Pancreas (tissue), 10 donors: ENCODE results near the gene GCGR. TPM values are rescaled to one million over a fixed set of nuclear protein-coding genes. Genes with fewer than 3 reads are reported as not detected.

ENCODE experiments used
- ATAC-seq, 4 donors: fragments of 200-7000 bp; cut with Tn5 transposase; one replicate each; pipeline versions ENCODE4 v1.8.0 to v1.9.1; 2020; ENCODE audit warnings: mild to moderate bottlenecking in 4 of 4, moderate library complexity in 4 of 4
- DNase-seq, 6 donors: peaks; one replicate each; pipeline ENCODE4 v3.0.0-alpha.2; 2020
- FAIRE-seq: peaks from 2 replicates; lab custom pipeline; 2012; peaks lifted over from hg19 to GRCh38; lab: Jason Lieb, UNC
- H3K27ac ChIP-seq, 4 donors: fragments of 200-600 bp; sonication (generic); 1 replicate in 3 of 4; 2 replicates in 1 of 4; pipeline versions ENCODE4 v1.5.0 to v1.8.0; 2020
- H3K27me3 ChIP-seq, 4 donors: fragments of 200-600 bp; one replicate each; pipeline ENCODE4 v1.8.0; 2021
- H3K36me3 ChIP-seq, 3 donors: fragments of 200-600 bp; sonication (generic) in 1 of 3; one replicate each; pipeline versions ENCODE4 v1.5.0 to v1.8.0; 2020 to 2021
- H3K4me1 ChIP-seq, 3 donors: fragments of 200-600 bp; one replicate each; pipeline ENCODE4 v1.8.0; 2021
- H3K4me3 ChIP-seq, 4 donors: fragments of 200-600 bp; sonication (generic) in 2 of 4; one replicate each; pipeline versions ENCODE4 v1.5.0 to v1.8.0; 2020 to 2021
- H3K9me3 ChIP-seq, 4 donors: fragments of 200-600 bp; one replicate each; pipeline ENCODE4 v1.8.0; 2021
- WGBS, 2 donors: extraction: QIAGEN DNeasy Blood & Tissue Kit; methylation state at CpG; one replicate each; pipeline ENCODE4 v1.1.7; 2013; 5-methylcytosine and 5-hydroxymethylcytosine counted together
- intact Hi-C, 3 donors: fragments of 100-400 bp; cut with DNase I; formaldehyde crosslinking; loops; one replicate each; pipeline versions ENCODE4 v1.11.1 to v1.14.2; 2022
- polyA plus RNA-seq, 2 donors: library from polyadenylated mRNA; stranded (reverse); fragments of 200-250 nt; gene quantifications; one replicate each; pipeline ENCODE4 v1.2.3, GENCODE V29; 2013
- total RNA-seq, 6 donors: library from RNA; stranded (reverse); fragmentation: NEBNext Ultra II Directional in 4 of 6; extraction: Animal tissue kit (Norgen Biotek cat#: 25700) in 4 of 6; gene quantifications; one replicate each; pipeline versions ENCODE4 v1.2.1 to v1.2.4, GENCODE V29; 2021 to 2023
- TF ChIP-seq, protein P1 (sequence below), 4 donors: fragments of 200-600 bp; sonication (generic) in 3 of 4; IDR thresholded peaks; one replicate each; pipeline versions ENCODE4 v1.5.0 to v1.8.0; 2021; ENCODE audit warnings: antibody characterized with exemption in 4 of 4
- donor health status: healthy with polysubstance abuse.
- donor health status: DM: no; HTN: no; CAD: no; lungs with moderate emphysema.
- donor health status: DM: no; HTN: no; CAD: no.
- donor health status: control.
- donor health status: control.
- donor health status: Bipolar disorder and iron deficiency.
- donor health status: DM: yes; HTN: yes; CAD: no.
- donor health status: DM: no; HTN: no; CAD: no.
- donor health status: DM: no; HTN: no; CAD: no.
- donor health status: DM: yes; HTN: yes; CAD: no.

The GCGR gene
- total and polyA plus RNA-seq, 8 donors = 0.28 to 22.7 (median 1.5) TPM; not detected in 1

DNA sequence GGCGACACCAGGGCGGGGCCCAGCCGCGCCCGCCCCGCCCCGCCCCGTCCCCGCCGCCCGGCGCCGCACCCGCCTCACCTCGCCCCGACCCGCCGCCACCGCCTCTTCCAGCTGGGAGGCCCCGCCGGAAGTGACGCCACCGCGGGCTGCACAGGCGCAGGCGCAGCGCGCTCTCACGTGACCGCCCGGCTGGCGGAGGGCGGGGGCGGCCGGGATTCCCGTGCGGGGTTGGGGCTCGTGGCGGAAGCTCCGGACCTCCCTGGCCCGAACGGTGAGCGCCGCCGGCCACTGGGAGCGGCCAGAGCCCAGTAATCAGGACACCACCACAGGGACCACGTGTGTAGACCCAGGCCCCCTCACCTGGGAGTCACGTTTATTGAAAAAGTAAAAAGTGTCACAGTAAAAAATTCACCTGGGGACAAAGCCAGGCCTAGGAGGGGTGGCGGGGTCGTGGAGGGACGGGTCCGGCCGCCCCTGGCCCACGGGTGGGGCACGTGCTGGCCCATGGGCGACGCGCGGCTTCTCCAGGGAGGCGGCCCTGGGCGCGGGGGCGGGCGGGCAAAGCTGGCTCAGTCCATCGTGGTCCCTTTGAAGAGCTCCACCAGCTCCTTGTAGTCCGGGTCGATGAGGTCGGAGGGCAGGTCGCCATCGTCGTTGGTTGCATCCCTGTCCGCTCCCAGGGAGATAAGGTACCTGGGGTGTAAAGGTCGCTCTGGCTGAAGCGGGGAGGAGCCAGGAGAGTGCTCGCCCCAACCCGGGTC, 29.4 kb downstream of the GCGR start, which contains the start of gene MCRIP1:
Gene MCRIP1 (minus strand): TSS at position 132 of the 761 bp plus-strand sequence. CDS start 8,785 bp downstream, outside the sequence.
- H3K9me3 ChIP-seq = no peaks in the 10 kb centered on the region
- DNase-seq (peak; percentile 95 to 99 (median 97)), FAIRE-seq (no peak), ATAC-seq (peak; percentile 84 to 91 (median 90))
- peak within 1 kb of the TSS; percentile 84 to 95 (median 88) for H3K27ac ChIP-seq
- 1 to 2% methylated on average over 56 to 76 of the region's 76 CpGs for WGBS, 2 donors
- intact Hi-C loops = no loop called here
- TF ChIP-seq, protein P1, sequence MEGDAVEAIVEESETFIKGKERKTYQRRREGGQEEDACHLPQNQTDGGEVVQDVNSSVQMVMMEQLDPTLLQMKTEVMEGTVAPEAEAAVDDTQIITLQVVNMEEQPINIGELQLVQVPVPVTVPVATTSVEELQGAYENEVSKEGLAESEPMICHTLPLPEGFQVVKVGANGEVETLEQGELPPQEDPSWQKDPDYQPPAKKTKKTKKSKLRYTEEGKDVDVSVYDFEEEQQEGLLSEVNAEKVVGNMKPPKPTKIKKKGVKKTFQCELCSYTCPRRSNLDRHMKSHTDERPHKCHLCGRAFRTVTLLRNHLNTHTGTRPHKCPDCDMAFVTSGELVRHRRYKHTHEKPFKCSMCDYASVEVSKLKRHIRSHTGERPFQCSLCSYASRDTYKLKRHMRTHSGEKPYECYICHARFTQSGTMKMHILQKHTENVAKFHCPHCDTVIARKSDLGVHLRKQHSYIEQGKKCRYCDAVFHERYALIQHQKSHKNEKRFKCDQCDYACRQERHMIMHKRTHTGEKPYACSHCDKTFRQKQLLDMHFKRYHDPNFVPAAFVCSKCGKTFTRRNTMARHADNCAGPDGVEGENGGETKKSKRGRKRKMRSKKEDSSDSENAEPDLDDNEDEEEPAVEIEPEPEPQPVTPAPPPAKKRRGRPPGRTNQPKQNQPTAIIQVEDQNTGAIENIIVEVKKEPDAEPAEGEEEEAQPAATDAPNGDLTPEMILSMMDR (IDR thresholded peaks at IDR 0.05) = no peak
- H3K36me3 ChIP-seq = no peaks in the 10 kb centered on the region
- H3K27me3 ChIP-seq = no peaks in the 10 kb centered on the region
- peak within 1 kb of the TSS; percentile 63 to 90 (median 85) for H3K4me3 ChIP-seq
- peaks cover 4 to 9% (median 7%) of the 10 kb centered on the region in 3 donors for H3K4me1 ChIP-seq

GRCh38 chr17:81833921-81834830, 30.2 kb downstream of the GCGR start:
- Histone ChIP-seq H3K27me3 (no peaks in the 10 kb centered on the region), H3K4me1 (peaks cover 4 to 9% (median 7%) of the 10 kb centered on the region in 3 donors), H3K9me3 (no peaks in the 10 kb centered on the region), H3K36me3 (no peaks in the 10 kb centered on the region), H3K27ac (peak overlapping the region; percentile 83 to 95 (median 85)), H3K4me3 (peak overlapping the region; percentile 42 to 81 (median 56))
- ATAC-seq (no peak), FAIRE-seq (no peak), DNase-seq (peak in 3 of 6 donors; percentile 34 to 64 (median 43))
- WGBS, 2 donors = 84 to 86% methylated on average over 31 of the region's 31 CpGs
- intact Hi-C loops = no loop called here
- TF ChIP-seq, protein P1 (IDR thresholded peaks at IDR 0.05) = no peak

DNA sequence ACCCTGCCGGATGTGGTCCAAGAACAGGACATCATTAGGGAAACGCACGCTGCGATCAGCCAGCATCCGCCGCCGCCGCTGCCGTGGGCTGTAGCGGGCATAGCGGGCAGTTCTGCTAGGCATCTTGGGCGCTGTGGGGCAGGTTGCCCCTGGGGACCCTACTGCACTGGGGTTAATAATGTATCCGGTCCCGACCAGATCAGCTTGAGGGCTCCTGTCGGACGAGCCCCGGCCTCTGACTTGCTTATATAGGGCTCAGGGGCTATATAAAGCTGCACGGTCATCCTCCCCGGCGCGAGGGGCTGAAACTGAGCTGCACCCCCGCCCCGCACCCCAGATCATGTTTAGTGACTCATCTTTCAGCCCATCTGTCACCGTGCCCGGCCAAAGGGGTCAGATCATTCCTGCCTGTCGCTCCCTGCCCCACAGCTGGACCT, 30.9 kb downstream of the GCGR start, which contains the start of gene PPP1R27:
Gene PPP1R27 (minus strand): TSS at position 220 of the 437 bp plus-strand sequence. CDS start 97 bp downstream, at position 123.
- FAIRE-seq = no peak
- peak in 2 of 6 donors; percentile 16 to 59 for DNase-seq
- TF ChIP-seq, protein P1 (IDR thresholded peaks at IDR 0.05) = no peak
- Histone ChIP-seq H3K4me3 (peak within 1 kb of the TSS in 3 of 4 donors; percentile 52 to 81 (median 61)), H3K36me3 (no peaks in the 10 kb centered on the region), H3K4me1 (peaks cover 4 to 9% (median 7%) of the 10 kb centered on the region in 3 donors), H3K27ac (peak within 1 kb of the TSS; percentile 83 to 95 (median 85)), H3K9me3 (no peaks in the 10 kb centered on the region), H3K27me3 (no peaks in the 10 kb centered on the region)
- ATAC-seq = no peak
- intact Hi-C loops = no loop called here
- WGBS, 2 donors = 90 to 93% methylated on average over 26 of the region's 26 CpGs

- H3K4me3 ChIP-seq = no peak overlapping the region
- TF ChIP-seq, protein P1 (IDR thresholded peaks at IDR 0.05) = no peak
- no peak overlapping the region for H3K27ac ChIP-seq
- H3K36me3 ChIP-seq = no peaks in the 10 kb centered on the region
- no peaks in the 10 kb centered on the region for H3K9me3 ChIP-seq
- FAIRE-seq (no peak), ATAC-seq (no peak), DNase-seq (no peak)
- H3K27me3 ChIP-seq = no peaks in the 10 kb centered on the region
- peaks cover 0 to 7% (median 5%) of the 10 kb centered on the region in 3 donors for H3K4me1 ChIP-seq
- intact Hi-C loops = no loop called here
- 72 to 77% methylated on average over 9 of the region's 9 CpGs for WGBS, 2 donors
Measured at GRCh38 chr17:81837641-81838040, 33.7 kb downstream of the GCGR start.
